ENCODE data around the gene SCARB1. TPM values are rescaled to one million over a fixed set of nuclear protein-coding genes. Genes with fewer than 3 reads are reported as not detected.

Gene SCARB1
- total and polyA plus RNA-seq, 2 experiments from 2014 or later: 2.2 to 5.2 TPM

DNA sequence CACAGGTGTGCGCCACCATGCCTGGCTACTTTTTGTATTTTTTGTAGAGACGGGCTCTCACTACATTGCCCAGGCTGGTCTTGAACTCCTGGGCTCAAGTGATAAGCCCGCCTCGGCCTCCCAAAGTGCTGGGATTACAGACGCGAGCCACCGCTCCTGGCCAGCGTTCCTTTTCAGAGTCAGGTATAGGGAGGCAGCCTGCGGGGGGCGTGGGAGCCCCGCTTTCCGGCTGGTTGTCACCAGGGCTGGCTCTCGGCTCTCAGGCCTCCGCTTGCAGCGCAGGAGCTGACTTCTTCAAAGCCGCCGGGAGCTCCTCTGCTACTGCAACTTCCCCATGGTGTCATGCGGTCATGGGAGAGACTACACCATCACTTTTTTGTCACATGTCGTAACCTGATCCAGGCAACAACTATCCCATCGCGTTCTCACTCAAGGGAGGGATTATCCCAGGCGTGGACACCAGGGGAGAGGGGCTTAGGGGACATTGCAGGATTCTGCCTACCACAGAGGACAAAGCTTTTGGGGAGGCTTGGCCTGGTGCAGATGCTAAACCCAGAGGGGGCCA lies 129.4 kb downstream of the SCARB1 start:
- DNase-seq: no peak
- Histone ChIP-seq H3F3A (ENCODE audit: insufficient read depth) (no peaks in the 10 kb centered on the region), H3K9me3 (ENCODE audit: low read depth) (no peaks in the 10 kb centered on the region), H3K4me2 (ENCODE audit: unreplicated experiment) (no peak overlapping the region), H3K9ac (no peak overlapping the region), H3K27me3 (replicated peaks; ENCODE audit: insufficient read depth) (no peaks in the 10 kb centered on the region), H4K20me1 (ENCODE audit: insufficient read depth) (no peaks in the 10 kb centered on the region), H3K9me2 (ENCODE audit: insufficient read depth) (no peaks in the 10 kb centered on the region), H3K79me2 (ENCODE audit: insufficient read depth) (no peaks in the 10 kb centered on the region), H3K27ac (no peak overlapping the region), H2AFZ (no peak overlapping the region), H3K4me3 (no peak overlapping the region), H3K36me3 (ENCODE audit: low read depth) (no peaks in the 10 kb centered on the region), H3K4me1 (ENCODE audit: insufficient read depth) (no peaks in the 10 kb centered on the region)
- in situ Hi-C loops (cut with MboI): no loop called here
- WGBS, 2 experiments (ENCODE audit: low coverage in 1 of 2, low lambda C conversion rate in 2 of 2, missing lambda C conversion rate in 2 of 2): 93 to 95% methylated on average over 22 of the region's 22 CpGs
- no peak for TF ChIP-seq EZH2phosphoT487 (IDR thresholded peaks at IDR 0.05; ENCODE audit: insufficient read depth, low read depth)
- TF ChIP-seq EZH2 (IDR thresholded peaks at IDR 0.05; ENCODE audit: insufficient read depth, poor library complexity, severe bottlenecking): no peak

DNA sequence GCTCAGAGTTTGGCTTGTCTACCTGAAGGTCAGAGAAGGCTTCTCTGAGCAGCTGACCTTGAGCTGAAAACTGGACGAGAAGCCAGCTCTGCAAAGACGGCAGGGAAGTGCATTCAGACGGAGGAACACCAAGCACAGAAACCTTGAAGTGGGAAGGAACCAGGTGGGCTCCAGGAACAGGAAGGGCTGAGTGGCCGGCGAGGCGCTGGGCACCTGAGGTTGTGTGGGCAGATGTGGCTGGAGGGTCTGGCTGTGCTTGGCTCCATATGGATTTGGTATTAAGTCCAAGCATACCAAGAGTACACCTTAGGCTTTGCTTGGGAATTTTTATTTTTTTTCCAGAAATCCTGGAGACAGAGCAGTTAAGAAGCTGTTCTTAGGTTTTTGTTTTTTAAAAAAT lies 130.6 kb downstream of the SCARB1 start:
- Histone ChIP-seq H3K9ac (no peak overlapping the region), H3K27me3 (replicated peaks; ENCODE audit: insufficient read depth) (no peaks in the 10 kb centered on the region), H3K9me2 (ENCODE audit: insufficient read depth) (no peaks in the 10 kb centered on the region), H3K79me2 (ENCODE audit: insufficient read depth) (no peaks in the 10 kb centered on the region), H2AFZ (no peak overlapping the region), H3F3A (ENCODE audit: insufficient read depth) (no peaks in the 10 kb centered on the region), H3K4me3 (no peak overlapping the region), H3K4me1 (ENCODE audit: insufficient read depth) (no peaks in the 10 kb centered on the region), H4K20me1 (ENCODE audit: insufficient read depth) (no peaks in the 10 kb centered on the region), H3K27ac (no peak overlapping the region), H3K4me2 (ENCODE audit: unreplicated experiment) (no peak overlapping the region), H3K9me3 (ENCODE audit: low read depth) (no peaks in the 10 kb centered on the region), H3K36me3 (ENCODE audit: low read depth) (no peaks in the 10 kb centered on the region)
- 92 to 93% methylated on average over 6 of the region's 6 CpGs for WGBS, 2 experiments (ENCODE audit: low coverage in 1 of 2, low lambda C conversion rate in 2 of 2, missing lambda C conversion rate in 2 of 2)
- DNase-seq: no peak
- in situ Hi-C loops (cut with MboI): no loop called here
- no peak for TF ChIP-seq EZH2 (IDR thresholded peaks at IDR 0.05; ENCODE audit: insufficient read depth, poor library complexity, severe bottlenecking)
- TF ChIP-seq EZH2phosphoT487 (IDR thresholded peaks at IDR 0.05; ENCODE audit: insufficient read depth, low read depth): no peak

DNA sequence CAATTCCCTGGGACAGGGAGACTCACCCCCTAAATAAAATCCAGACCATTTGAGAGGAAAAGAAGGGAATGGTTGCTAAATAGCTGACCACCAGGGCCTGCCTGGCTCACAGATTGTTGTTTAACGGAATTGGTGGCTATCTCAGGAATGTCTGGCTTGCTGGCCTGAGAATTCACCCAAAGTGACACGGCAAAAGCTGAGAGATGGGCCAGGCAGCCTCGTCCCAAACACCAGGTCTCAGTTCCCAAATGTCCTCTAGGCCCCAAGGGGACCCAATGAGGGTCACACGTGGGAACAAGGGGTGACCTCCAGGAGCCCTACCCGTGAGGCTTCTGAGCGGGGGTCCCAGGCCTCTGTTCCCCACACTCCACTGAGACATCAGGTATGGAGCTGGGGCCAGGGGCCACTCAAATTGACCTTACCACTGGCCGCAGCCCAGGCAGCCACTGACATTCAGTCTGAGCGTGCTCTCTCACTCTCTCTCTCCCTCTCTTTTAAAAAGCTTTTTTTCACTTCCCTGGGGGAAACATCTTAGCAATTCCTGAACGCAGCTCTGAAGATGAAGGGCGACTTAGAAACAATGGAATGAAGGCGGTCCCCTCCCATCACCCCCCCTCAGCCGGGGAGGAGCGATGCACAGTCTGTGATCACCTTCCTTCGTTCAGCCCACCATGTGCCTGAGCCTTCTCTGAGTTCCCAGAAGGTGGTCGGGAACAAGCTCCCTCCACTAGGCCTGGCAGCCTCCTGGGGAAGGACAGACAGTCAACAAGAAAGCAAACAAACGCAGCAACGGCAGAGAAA lies 131.2 kb downstream of the SCARB1 start:
- in situ Hi-C loops (cut with MboI): no loop called here
- WGBS, 2 experiments (ENCODE audit: low coverage in 1 of 2, low lambda C conversion rate in 2 of 2, missing lambda C conversion rate in 2 of 2): 88 to 90% methylated on average over 17 of the region's 17 CpGs

DNA sequence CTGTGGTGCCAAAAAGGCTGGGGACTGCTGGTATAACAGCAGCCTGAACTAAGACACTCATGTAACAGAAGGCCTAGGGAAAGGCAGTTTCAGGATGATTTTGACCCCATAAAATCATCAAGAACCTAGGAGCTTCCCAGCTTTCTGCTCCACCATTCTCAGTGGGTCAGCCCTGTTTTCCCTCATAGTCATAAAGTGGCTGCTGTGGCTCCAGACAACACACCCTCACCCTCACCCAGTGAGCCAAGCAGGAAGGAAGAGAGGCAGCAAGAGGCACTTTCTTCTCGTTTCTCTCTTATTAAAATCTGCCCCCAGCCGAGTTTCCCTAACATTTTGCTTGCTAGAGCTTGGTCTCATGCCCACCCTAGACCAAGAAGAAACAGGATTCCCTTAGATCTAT lies 131.8 kb downstream of the SCARB1 start:
- Histone ChIP-seq H3K9me2 (ENCODE audit: insufficient read depth) (no peaks in the 10 kb centered on the region), H3K27me3 (replicated peaks; ENCODE audit: insufficient read depth) (no peaks in the 10 kb centered on the region), H3K4me1 (ENCODE audit: insufficient read depth) (peaks cover 9% of the 10 kb centered on the region), H3F3A (ENCODE audit: insufficient read depth) (peaks cover 4% of the 10 kb centered on the region; the same call in 1 of the 2 replicates), H3K79me2 (ENCODE audit: insufficient read depth) (no peaks in the 10 kb centered on the region), H3K9ac (no peak overlapping the region), H3K4me3 (no peak overlapping the region), H4K20me1 (ENCODE audit: insufficient read depth) (no peaks in the 10 kb centered on the region), H3K9me3 (ENCODE audit: low read depth) (no peaks in the 10 kb centered on the region), H3K4me2 (ENCODE audit: unreplicated experiment) (no peak overlapping the region), H3K27ac (no peak overlapping the region), H2AFZ (no peak overlapping the region), H3K36me3 (ENCODE audit: low read depth) (no peaks in the 10 kb centered on the region)
- in situ Hi-C loops (cut with MboI): no loop called here
- WGBS, 2 experiments (ENCODE audit: low coverage in 1 of 2, low lambda C conversion rate in 2 of 2, missing lambda C conversion rate in 2 of 2): 80 to 89% methylated on average over 2 of the region's 2 CpGs
- TF ChIP-seq EZH2phosphoT487 (IDR thresholded peaks at IDR 0.05; ENCODE audit: insufficient read depth, low read depth) (no peak), EZH2 (IDR thresholded peaks at IDR 0.05; ENCODE audit: insufficient read depth, poor library complexity, severe bottlenecking) (no peak)
- no peak for DNase-seq

More for the DNA sequence above, 131.2 kb downstream of the SCARB1 start:
- no peaks in the 10 kb centered on the region for H3K9me2 ChIP-seq (ENCODE audit: insufficient read depth)
- H2AFZ ChIP-seq: no peak overlapping the region
- H3K36me3 ChIP-seq (ENCODE audit: low read depth): no peaks in the 10 kb centered on the region
- no peak overlapping the region for H3K4me2 ChIP-seq (ENCODE audit: unreplicated experiment)
- no peak overlapping the region for H3K27ac ChIP-seq
- no peaks in the 10 kb centered on the region for H3K27me3 ChIP-seq (replicated peaks; ENCODE audit: insufficient read depth)
- no peak overlapping the region for H3K9ac ChIP-seq
- no peaks in the 10 kb centered on the region for H4K20me1 ChIP-seq (ENCODE audit: insufficient read depth)
- no peak overlapping the region for H3K4me3 ChIP-seq
- H3F3A ChIP-seq (ENCODE audit: insufficient read depth): peaks cover 4% of the 10 kb centered on the region; the same call in 1 of the 2 replicates
- H3K4me1 ChIP-seq (ENCODE audit: insufficient read depth): peaks cover 3% of the 10 kb centered on the region
- H3K9me3 ChIP-seq (ENCODE audit: low read depth): no peaks in the 10 kb centered on the region
- DNase-seq: no peak
- TF ChIP-seq EZH2 (IDR thresholded peaks at IDR 0.05; ENCODE audit: insufficient read depth, poor library complexity, severe bottlenecking): no peak
- TF ChIP-seq EZH2phosphoT487 (IDR thresholded peaks at IDR 0.05; ENCODE audit: insufficient read depth, low read depth): no peak
- H3K79me2 ChIP-seq (ENCODE audit: insufficient read depth): no peaks in the 10 kb centered on the region
